GM21737 (cell line): Measurements from ENCODE around the gene UBALD1.
"Not testable (repeated sequence)": the region's sequence is repeated elsewhere in the genome, so short reads cannot be mapped to it uniquely, and the experiment has no call there.

Experiments used
- ATAC-seq: cut with Tn5 transposase; IDR thresholded peaks from one replicate; pipeline ENCODE4 v1.9.1; 2021; ENCODE audit warnings: mild to moderate bottlenecking, moderate library complexity; ENCODE audit not compliant: unreplicated experiment

UBALD1 gene

DNA sequence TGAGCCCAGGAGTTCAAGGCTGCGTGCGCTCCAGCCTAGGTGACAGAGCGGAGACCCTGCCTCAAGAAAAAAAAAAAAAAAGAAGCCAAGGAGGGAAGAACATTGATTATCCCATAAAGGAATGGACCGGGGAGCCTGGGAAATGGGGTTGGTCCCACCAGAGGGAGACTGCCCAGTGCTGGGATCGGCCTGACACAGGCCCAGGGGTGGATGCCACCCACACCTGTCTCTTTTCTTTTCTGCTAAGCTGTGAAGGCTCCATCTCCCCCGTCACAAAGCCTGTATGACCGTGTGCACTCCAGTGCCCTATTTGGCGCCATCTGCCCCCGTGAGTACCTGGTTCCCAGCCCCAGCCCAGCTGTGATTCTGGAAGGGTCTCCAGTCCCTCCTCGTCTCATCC, 15.7 kb downstream of the UBALD1 start:
- ATAC-seq = no peak

DNA sequence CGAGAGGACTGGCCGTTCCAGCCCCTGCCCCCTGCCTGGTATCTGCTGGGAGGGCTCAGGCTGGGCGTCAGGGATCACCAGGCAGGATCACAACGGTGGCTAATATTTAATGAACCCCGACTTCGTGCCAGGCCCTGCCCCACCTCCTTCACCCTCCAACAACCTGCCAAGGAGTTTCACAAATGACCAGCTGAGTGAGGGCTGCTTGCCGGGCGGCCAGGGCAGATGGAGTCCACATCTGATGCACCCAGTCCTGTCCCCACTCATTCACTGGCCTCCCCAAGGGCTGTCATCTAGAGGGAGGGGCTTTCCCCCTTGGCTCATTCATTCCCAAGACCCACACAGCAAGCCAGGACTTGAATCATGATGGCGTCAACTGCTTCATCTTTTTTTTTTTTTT, 17.5 kb downstream of the UBALD1 start:
- ATAC-seq = no peak

GRCh38 chr16:4594433-4595410, 20.0 kb downstream of the UBALD1 start:
- ATAC-seq = no peak

DNA sequence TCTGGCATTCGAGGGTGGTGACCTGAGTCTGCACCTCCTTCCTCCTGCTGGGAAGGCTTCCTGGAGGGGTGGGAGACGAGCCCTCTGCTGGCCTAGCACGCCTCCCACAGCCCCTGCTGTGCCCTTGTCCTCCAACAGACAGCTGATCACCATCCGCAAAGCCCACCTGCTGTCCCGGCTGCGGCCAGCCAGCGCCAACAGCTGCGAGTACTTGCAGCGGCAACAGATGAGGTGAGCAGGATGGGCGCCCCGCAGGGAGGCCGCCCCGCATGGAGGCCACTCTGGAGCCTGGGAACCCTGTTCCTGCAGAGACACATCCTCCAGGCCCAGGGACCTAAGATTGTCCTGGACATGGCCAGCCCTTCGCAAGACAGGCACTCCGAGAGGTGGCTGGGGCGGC, 21.6 kb downstream of the UBALD1 start:
- ATAC-seq = no peak

DNA sequence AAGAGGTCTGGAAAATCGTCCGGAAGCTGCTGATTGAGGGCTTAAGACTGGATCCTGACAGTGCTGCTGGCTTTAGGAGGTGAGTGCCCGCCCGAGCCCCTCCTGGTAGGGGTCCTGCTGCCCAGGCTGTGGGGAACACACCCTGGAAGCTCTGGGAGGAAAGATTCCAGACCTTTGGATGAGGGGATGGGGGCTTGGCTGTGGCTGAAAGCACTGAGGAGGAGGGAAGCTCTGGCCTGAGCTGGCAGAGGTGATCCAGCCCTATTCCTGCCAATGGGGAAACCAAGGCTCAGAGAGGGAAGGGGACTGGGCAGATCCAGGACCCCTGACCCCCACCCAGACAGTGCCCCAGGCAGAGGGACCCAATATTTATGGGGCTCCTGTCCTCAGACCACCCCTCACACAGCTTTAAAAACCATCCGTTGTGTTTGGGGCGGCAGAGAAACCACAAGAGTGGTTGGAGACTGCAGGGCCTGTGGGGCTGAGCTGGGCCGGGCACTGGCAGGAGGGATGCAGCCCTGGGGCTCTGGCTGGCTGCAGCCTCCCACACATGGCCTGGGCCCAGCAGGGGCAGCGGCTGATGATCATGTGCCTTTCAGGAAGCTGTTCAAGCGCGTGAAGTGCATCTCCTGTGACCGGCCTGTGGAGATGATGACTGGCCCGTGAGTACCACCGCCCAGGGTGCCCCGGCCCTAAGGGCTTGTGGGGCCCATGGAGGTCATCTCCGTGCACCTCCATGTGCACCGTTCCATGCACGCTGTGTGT, 22.8 kb downstream of the UBALD1 start:
- ATAC-seq = no peak

GRCh38 chr16:4591191-4591590, 23.5 kb downstream of the UBALD1 start:
- no peak for ATAC-seq

GRCh38 chr16:4588961-4589360, 25.7 kb downstream of the UBALD1 start:
- no peak for ATAC-seq

DNA sequence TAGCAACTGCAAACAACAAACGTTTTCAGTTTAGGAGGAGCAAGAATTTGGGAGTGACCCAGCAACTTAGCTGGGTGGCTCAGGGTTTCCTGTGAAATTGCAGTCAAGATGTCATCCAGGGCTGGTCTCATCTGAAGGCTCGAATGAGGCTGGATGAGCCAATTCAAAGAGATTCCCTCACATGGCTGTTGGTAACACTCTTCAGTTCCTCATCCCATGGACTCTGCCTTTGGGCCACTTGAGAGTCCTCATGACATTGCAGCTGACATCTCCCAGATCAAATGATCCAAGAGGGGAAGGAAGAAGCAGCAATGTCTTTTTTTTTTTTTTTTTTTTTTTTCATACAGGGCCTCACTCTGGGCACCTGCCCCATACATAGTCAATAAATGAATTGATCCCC, 26.3 kb downstream of the UBALD1 start:
- no peak for ATAC-seq

DNA sequence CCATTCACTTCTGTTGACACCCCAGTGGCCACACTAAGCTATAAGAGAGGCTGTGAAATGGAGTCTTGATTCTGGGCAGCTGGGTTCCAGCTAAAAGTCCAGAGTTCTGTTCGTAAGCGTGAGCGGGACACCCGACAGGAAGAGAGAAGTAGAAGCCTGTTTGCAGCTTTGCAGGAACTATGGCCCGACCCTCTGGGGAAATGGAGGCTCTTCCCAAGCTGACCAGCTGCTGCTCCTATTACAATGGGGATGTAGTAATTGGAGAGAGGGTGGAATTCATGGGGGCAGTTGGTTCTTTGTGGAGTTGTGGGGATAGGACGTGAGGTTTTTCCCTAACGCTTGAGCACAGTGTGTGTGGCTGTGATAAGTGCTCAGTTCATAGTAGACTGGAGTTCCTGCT, 28.4 kb downstream of the UBALD1 start:
- ATAC-seq = no peak

DNA sequence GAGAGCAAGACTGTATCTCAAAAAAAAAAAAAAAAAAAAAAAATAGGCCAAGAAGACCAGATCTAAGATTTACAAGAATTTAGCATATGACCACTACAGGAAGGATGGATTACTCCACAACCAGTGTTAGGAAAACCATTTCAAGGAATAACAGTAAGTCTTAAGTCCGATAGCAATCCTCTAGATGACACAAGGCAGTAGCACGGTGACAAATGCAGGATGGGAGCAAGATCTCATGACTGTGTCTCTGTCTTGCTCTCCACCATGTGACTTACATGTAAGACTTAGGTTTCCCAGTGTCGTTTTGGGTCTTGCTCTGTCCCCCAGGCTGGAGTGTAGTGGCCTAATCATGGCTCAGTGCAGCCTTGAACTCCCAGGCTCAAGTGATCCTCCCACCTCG, 30.8 kb downstream of the UBALD1 start:
- ATAC-seq = no peak

DNA sequence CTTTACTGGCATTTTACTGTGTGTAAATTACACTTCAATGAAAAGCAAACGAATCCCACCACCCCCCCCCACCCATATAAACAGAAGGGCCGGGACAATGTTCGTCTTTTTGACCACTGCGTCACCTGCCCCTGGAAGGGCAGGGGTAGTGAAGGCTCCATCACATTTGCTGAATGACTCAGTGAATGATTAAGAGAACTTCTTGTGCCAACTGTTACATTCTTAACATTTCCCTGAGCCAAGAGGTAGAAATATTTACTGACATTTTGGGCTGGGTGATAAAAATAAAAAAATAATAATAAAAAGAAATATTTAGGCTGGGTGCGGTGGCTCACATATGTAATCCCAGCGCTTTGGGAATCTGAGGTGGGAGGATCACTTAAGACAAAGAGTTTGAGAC, 34.4 kb downstream of the UBALD1 start:
- ATAC-seq = no peak

GRCh38 chr16:4578961-4579530, 35.6 kb downstream of the UBALD1 start:
- no peak for ATAC-seq

GRCh38 chr16:4576008-4576407, 38.7 kb downstream of the UBALD1 start:
- ATAC-seq = no peak

GRCh38 chr16:4574919-4575705, 39.6 kb downstream of the UBALD1 start:
- ATAC-seq = no peak

- ATAC-seq = not testable (repeated sequence)
Measured at GRCh38 chr16:4573926-4574325, 40.8 kb downstream of the UBALD1 start.

GRCh38 chr16:4572715-4573114, 42.0 kb downstream of the UBALD1 start:
- no peak for ATAC-seq

DNA sequence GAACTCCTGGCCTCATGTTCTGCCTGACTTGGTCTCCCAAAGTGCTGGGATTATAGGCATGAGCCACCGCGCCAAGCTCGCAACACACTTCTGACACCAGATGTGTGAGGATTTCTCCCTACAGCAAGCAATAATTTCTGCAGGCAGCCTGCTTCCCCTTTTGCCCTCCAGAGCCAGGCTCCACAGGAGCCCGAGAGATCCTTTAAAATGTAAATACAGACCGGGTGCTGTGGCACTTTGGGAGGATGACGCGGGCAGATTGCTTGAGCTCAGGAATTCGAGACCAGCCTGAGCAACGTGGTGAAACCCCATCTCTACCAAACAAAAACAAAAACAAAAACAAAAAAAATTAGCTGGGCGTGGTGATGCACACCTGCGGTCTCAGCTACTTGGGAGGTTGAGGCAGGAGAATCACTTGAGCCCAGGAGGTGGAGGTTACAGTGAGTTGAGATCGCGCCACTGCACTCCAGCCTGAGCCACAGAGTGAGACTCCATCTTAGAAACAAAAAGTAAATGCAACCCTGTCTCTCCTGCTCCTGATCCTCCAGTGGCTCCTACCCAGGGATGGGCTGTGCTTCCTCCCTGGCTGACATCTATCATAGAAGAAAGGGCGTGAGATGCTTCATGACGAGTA, 43.9 kb downstream of the UBALD1 start:
- ATAC-seq = no peak

DNA sequence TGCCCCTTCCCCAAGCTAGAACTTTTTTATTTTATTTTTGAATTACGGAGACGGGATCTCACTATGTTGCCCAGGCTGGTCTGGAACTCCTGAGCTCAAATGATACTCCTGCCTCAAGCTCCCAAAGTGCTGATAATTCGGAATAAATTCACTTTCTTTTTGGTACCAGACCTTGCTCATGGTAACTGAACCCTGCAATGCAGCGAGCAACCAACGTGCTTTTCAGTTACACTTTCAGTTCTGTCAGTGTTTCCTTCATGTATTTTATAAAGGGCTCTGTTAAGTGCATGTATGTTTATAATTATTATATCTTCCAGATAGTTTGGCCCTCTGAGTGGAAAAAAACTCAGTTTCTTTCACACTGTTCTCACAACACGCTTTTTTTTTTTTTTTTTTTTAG, 44.6 kb downstream of the UBALD1 start:
- ATAC-seq = no peak

GRCh38 chr16:4566144-4566543, 48.5 kb downstream of the UBALD1 start:
- no peak for ATAC-seq

DNA sequence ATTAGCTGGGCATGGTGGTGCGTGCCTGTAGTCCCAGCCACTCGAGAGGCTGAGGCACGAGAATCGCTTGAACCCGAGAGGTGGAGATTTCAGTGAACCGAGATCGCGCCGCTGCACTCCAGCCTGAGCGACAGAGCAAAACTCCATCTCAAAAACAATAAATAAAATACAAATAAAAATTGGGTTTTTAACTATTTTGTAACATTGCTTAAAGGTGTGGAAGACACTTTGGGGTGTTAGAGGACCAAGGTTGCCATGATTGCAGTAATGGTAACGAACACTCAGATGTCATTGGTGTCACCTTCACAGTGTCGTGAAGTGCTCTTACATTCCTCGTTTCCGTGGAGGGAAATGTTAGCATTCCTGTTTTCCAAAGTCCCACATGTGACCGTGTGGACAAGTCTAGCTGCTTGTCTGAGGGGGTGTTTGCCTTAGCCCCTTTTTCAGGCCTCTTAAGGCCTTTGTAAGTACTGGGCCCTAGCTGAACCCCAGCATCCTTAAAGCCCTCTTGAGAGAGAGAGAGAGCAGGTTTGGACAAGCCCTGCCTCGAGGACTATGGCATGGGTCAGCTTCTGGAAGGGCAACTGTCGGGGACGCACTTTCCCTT, 49.9 kb downstream of the UBALD1 start:
- ATAC-seq = no peak
